GM19099 (cell line): ENCODE results near the gene MAPK12.
A peak's percentile ranks its signal among the peaks of the same experiment; 100 is the strongest.

Experiments
- POLR2A ChIP-seq: IDR thresholded peaks from 3 replicates; pipeline ENCODE4 v1.6.1; 2011; ENCODE audit warnings: low read depth; ENCODE audit not compliant: insufficient read length; ENCODE audit errors: extremely low read depth

MAPK12 gene

DNA sequence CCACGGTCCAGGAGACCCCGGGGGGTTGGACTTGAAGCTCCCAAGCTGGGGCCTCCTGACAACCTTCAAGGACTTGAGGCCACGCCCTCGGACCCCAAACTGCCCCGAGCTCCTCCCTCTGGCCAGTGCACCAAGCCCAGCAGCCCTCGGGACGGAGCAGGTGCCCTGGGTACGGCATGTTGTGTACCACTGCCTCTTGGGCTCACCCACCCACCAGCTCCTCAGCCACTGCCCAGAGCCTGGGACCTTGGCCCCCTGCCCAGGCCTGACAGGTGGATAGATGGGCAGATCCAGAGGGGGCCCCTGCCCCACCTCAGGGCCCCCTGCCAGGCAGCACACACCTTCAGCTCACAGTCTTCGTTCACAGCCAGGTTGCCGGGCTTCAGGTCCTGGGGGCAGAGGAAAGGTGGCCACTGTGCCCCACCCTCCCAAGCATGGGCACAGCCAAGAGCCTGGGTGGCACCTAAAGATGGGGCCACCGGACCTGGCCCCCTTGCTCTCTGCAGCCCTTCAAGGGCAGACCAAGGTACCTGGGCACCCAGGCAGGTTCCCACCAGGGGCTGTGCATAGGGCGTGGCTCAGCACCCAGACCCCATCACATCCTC lies 5.1 kb downstream of the MAPK12 start:
- TF ChIP-seq POLR2A: no peak

DNA sequence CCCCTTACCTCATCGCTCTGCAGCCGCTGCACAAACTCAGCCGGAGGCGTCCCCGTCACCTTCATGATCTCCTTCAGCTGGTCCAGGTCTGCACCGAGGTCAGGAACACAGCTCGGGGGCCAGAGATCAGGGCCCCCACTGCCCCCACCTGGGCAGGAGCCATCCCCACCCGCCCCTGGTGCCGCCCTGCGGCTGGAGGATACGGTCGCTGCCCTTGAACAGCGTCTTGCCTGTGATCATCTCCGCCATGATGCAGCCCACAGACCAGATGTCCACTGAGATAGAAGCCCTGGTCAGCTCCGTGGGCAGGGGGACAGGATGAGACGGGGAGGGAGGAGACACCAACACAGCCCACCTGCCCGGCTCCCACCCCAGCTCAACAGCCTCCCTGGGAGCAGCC lies 5.9 kb downstream of the MAPK12 start:
- no peak for TF ChIP-seq POLR2A

DNA sequence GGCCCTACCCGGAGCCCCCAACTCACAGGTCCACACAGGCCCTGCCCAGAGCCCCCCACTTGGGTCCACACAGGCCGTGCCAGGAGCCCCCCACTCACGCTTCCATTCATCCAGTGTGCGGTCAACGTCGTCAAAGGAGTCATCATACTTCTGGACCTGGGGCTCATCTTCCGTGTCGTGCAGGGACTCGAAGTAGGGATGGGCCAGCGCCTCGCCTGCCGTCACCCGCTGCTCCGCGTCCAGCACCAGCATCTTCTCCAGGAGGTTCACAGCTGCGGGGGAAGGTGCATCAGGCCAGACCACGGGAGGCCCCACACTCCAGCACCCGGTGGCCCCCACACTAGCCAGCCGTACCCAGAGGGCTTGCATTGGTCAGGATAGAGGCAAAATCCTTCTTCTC lies 6.4 kb downstream of the MAPK12 start:
- TF ChIP-seq POLR2A: no peak

DNA sequence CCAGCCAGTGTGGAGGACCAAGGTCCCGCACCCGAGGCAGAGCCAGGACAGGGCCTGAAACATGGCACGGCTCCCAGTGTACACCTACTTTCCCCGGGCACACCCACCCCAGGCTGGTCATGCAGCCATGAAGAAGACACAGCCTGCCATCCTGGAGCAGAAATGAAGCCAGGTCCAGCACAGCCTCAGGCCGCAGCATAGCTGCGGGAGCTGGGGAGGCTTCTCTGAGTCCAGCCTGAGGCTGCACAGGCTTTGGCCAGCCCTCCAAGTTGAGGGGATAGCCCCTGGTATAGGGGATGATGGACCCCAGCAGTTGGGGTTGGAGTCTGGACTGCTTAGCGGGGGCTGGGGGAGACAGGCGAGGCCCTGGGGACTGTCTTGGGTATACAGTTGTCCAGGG lies 7.5 kb downstream of the MAPK12 start:
- TF ChIP-seq POLR2A: no peak

DNA sequence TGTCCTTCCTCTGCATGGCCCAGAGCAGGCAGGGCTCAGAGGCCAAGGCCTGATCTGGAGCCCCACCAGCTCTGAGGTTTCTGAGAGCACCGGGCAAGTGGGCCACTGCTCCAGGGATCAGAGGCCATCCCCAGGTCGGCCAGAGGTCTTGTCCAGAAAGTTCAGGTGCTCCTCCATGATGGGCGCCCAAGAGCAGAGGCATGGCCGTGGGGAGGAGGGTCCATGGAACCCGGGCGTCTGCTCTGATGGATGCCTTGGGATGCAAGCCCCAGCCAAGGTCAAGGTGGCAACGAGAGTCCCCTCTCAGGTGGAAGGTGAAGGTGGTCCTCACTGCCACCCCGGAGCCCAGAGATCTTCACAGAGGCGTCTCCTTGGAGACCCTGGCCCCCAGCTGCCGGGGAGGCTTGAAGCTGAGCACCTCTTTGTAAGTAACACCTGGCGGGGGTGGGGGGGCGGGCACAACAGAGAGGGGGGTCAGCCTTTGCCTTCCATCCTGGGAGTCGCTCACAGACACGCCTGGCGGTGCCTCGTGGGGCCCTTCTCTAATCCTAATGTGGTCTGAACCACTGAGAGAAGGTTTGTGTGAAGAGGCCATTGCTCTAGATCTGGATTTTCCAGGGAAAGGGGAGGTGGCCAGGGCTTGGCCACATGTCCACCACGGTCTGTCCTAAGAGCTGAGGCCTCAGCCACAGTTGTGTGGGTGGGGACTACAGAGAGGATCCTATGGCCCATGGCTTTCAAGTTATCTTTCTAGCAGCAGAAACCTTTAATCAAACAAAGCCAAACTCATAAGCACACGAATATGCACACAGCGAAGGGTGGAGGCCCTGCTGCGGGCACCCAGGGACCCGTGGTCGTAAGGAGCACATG lies 8.2 kb downstream of the MAPK12 start:
- TF ChIP-seq POLR2A: no peak

DNA sequence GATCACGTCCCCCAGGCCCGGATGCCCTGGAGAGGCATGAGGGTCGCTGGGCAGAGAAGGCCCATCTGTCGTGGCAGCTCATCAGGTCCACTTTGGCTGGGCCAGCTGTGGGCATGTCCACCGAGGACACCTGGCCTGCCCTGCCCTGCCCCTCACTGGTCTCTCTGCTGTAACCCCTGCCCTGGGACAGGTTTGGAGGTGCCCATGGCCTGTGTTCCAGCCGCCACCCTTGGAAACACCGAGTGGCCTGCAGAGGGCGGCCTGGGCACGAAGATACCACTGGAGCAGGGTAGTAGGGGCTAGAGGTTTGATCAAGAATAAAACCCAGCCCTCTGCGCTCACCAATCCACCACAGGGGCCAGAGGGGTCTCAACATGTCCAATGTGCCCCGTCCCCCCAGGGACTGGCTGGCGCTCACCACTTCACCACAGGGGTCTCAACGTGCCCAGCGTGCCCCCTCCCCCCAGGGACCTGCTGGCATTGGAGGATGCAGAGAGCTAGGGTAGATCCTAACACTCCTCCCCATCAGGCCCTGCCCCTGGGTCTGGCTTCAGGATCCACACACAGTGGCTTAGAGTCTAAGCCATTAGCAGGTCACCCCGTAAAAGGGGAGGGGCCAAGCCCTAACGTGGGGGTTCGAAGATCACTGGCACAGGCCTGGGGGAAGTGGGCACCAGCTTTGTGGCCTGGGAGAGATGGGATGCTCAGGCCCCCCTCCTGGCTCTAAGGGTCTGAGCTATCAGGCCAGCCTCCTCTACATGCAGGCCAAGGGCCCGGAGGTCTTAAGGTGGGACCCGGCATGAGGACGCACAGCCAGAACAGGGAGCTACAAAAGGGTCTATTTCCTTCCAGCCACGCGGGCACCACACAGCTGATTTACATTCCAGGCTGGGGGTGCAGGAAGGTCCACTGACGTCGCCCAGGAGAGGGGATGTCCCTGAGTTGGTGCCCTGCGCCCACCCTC lies 9.1 kb downstream of the MAPK12 start:
- TF ChIP-seq POLR2A: no peak

DNA sequence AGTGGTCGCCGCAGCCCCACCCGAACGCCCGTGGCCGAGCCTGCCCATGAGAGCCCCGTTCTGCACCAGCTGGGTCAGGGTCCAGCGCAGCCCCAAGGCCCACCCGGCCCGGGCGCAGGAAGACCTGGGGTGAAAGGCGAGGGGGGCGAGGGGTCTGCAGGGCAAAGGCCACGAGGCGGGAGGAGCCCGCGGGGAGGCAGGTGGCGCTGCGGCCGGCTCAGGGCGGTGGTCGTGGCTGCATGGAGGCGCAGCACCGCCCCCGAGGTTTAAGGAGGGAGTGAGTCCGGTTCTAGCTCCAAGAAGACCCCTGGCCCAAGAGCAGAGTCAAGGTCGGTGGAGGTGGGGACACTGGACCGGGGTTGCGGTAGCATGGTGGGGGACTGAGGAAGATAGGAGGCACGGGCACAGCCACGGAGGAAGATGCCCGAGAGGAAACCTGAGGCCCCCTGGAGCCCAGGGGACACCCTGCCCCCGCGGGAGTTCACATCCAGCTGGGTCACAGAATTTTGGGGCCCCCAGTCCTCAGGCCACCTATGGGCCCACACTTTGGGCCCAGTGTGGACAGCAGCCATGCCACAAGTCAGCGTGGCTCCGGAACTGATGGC lies 9.9 kb downstream of the MAPK12 start:
- TF ChIP-seq POLR2A: no peak

DNA sequence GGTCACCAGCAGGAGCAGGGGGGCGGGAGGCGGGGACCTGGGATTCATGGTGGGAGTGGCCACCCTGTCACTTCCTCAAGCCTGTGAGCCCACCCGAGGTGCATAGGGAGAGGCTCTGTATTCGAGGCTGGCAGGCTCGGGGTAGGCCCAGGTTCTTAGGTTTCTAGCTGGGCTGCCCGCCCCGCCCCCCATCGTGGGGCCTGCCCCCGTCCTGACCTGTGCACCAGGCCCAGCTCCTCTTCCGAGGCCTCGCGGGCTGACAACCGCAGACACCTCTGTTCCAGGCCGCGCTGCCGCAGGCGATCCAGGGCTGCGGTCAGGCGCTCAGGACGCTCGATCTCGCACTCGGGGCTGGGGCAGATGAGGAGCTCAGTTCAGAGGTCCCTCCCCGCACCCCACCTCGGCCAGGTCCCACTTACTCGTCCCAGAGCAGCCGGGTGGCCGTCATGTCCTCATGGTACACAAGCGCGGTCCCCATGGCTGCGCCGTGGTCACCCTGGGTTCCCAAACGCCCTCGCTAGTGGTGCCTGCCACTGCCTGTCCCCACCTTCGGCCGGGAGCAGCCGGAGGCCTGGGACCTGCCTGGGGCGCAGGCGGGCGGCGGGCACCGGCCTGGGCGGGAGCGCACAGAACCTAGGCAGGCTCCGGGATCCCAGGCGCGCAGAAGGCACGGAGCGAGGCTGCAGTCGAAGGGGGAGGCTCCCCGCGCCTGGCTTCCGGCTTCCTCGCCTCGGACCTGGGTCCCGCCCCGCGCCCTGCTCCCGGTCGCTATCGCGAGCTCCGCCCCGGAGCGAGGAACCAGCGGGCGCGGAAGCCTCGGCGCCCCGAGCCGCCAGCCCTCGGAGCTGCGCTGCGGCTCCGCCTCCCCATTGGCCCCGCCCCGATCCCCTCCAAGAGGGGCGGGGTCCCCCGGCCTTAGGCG lies 10.7 kb downstream of the MAPK12 start, which contains the start of gene HDAC10:
HDAC10 (minus strand) TSS at position 711 of the 922 bp plus-strand sequence; CDS start at position 478, 233 bp downstream.
- TF ChIP-seq POLR2A: peak; percentile 73

DNA sequence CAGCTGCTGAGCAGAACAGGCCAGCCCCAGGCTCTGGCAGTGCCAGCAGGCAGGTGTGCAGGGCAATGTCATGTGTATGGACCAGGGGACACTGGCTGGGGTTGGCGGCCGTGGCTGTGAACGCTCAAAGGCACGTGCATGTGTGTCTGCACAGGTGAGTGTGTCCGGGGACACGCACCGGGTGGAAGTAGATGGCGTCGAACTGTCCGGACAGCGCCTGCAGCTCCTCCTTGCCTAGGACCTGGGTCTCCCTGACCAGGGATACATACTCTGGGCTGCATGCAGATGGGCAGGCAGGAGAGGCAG lies 11.3 kb downstream of the MAPK12 start:
- no peak for TF ChIP-seq POLR2A

DNA sequence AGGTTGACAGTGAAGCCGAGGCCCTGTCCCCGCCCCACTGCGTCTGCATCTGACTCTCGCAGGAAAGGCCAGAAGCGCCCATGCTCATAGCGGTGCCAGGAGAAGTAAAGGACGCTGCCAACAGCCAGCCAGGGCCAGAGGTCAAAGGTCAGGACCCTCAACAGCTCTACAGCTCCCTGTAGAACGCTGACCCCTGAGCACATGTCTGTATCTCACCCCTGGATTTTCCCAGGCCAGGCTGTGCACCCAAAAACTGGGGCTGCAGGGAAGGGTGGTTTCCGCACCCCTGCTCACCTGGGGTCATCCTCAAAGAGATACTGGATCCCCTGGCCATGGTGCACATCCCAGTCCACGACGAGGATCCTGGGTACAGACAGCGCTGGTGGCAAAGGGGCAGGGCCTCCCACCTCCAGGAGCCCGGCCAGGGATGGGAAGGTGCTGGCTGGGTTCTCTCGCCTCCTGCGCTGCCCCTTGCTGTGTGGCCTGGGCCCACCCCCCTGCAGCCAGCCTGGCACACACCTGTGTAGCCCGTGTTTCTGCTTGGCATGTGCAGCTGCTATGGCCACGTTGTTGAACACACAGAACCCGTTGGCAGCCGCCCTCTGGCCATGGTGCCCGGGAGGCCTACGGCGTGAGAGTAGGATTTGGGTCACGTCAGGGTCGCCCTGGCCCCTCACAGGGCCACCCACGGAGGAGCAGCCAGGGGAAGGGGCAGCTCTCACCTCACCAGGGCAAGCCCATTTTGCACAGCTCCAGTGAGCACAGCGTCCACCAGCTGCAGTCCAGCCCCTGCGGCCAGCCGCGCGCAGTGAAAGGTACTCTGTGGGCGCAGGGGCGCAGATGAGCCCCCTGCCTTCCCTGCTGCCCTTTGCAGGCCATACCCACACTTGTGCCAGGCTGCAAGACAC lies 11.9 kb downstream of the MAPK12 start:
- no peak for TF ChIP-seq POLR2A

DNA sequence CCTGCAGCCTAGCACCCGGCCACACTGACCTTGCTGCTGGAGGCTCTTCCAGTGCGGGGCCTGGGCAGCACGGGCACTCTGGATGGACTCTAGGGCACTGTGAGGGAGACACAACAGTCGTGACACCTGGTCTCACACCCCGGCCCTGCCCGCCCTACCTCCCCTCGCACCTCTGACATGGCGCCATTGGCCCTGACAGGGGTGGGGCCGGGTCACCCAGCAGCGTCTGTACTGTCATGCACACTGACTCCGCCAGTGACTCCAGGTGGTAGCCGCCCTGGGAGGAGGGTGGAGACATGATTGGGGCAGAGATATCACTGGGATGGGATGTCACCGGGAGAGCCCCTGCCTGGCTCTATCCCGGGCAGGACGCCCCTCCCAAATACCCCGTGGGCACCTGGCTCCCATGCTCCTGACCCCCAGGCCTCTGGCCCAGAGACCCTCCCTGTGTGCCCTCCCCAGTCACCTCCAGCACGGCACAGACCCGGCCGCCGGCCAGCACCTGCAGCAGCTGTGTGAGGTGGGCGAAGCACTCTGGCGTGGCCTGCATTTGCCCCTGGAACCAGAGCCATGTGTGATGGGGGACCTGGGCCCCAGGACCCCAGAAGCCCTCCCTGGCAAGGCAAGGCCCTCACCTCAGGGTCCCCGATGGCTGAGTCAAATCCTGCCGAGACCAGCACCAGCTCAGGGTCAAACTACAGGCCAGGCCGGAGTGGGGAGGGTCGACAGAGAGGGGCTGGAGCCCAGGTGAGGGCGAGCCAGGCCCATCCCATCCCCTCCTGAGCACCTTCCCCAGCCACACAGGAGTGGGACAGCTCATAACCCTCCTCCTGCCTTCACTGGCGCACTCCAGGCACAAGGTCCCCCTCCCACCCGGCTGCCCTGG lies 13.0 kb downstream of the MAPK12 start:
- TF ChIP-seq POLR2A: no peak

DNA sequence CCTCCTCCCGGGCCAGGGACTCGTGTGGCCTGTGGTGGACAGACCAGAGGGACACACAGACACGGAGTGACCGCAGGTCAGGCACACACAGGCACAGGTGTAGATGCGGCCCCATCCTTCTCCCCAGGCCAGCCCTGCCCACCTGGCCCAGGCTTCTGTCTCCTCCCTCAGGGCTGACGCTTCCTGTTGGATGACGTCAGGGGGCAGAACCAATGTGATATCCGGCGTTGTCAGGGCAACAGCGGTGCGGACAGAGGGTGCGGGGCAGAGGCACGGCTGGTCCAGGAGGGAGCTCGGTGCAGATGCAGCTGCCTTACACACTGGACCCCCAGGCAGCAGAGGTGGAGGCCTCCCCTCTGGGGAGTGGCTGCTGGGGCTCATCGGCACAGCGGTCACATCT lies 13.7 kb downstream of the MAPK12 start:
- TF ChIP-seq POLR2A: no peak
